Fibroblast of lung (primary cell): ENCODE data around the gene SEC24B. TPM values are rescaled to one million over a fixed set of nuclear protein-coding genes. Genes with fewer than 3 reads are reported as not detected.

ENCODE experiments used
- DNase-seq, 2 donors: peaks; one replicate each; pipeline versions ENCODE4 v3.0.0 to v3.0.0-alpha.2; 2010; ENCODE audit warnings: low read depth in 2 of 2
- H2AFZ ChIP-seq: 2 replicates; pipeline ENCODE4 v1.5.1; 2012; ENCODE audit warnings: low read length, control low read depth, inconsistent platforms
- H3K27ac ChIP-seq: 2 replicates; pipeline ENCODE4 v1.5.1; 2011; ENCODE audit warnings: low read length, control low read depth; ENCODE audit not compliant: insufficient read depth
- H3K27me3 ChIP-seq: 2 replicates; pipeline ENCODE4 v1.5.1; 2011; ENCODE audit warnings: mild to moderate bottlenecking, low read length; ENCODE audit not compliant: control insufficient read depth, insufficient read depth
- H3K36me3 ChIP-seq: 2 replicates; pipeline ENCODE4 v1.5.1; 2011; ENCODE audit warnings: low read length; ENCODE audit not compliant: control insufficient read depth, insufficient read depth
- H3K4me1 ChIP-seq: 2 replicates; pipeline ENCODE4 v1.5.1; 2011; ENCODE audit warnings: low read length; ENCODE audit not compliant: control insufficient read depth, insufficient read depth; ENCODE audit errors: extremely low read depth
- H3K4me2 ChIP-seq: 2 replicates; pipeline ENCODE4 v1.5.1; 2011; ENCODE audit warnings: low read length, control low read depth; ENCODE audit not compliant: insufficient read depth; ENCODE audit errors: extremely low read depth
- H3K4me3 ChIP-seq, 4 experiments: fragments of 200-600 bp in 1 of 4; sonication (generic) in 1 of 4; replicated peaks in 1 of 4; 2 replicates each; pipeline ENCODE4 v1.5.1; 2011 to 2016; ENCODE audit warnings: low read length in 4 of 4, low read depth in 3 of 4, mild to moderate bottlenecking in 3 of 4, control low read depth in 2 of 4, inconsistent platforms in 1 of 4, mixed read lengths in 1 of 4; ENCODE audit not compliant: insufficient read depth in 1 of 4; ENCODE audit errors: control extremely low read depth in 1 of 4
- H3K79me2 ChIP-seq: 2 replicates; pipeline ENCODE4 v1.5.1; 2012; ENCODE audit warnings: mild to moderate bottlenecking, low read length, inconsistent platforms; ENCODE audit not compliant: control insufficient read depth, insufficient read depth
- H3K9ac ChIP-seq: 2 replicates; pipeline ENCODE4 v1.5.1; 2011; ENCODE audit warnings: mild to moderate bottlenecking, low read length, control low read depth; ENCODE audit not compliant: insufficient read depth
- H3K9me3 ChIP-seq: 2 replicates; pipeline ENCODE4 v1.5.1; 2012; ENCODE audit warnings: low read depth, low read length; ENCODE audit not compliant: control insufficient read depth, insufficient read depth
- H4K20me1 ChIP-seq: 2 replicates; pipeline ENCODE4 v1.5.1; 2011; ENCODE audit warnings: low read length; ENCODE audit not compliant: control insufficient read depth, insufficient read depth; ENCODE audit errors: extremely low read depth
- EZH2 ChIP-seq: IDR thresholded peaks from 2 replicates; pipeline ENCODE4 v1.5.1; 2012; ENCODE audit warnings: low read length, control low read depth, mild to moderate bottlenecking; ENCODE audit errors: missing control alignments
- polyA plus RNA-seq, 2 donors: library from polyadenylated mRNA; depleted of rRNA in 1 of 2; stranded (reverse) in 1 of 2; unstranded in 1 of 2; fragments of >200 nt; gene quantifications; 2 replicates each; pipeline ENCODE4 v1.2.1, GENCODE V29; 2011 to 2012; ENCODE audit warnings: missing spikeins in 1 of 2
- total RNA-seq: library from RNA; depleted of rRNA; stranded (reverse); fragments of >200 nt; gene quantifications from 2 replicates; pipeline ENCODE4 v1.2.1, GENCODE V29; 2014
- TF ChIP-seq, protein P1 (sequence below), 2 donors: IDR thresholded peaks in 1 of 2; conservative IDR thresholded peaks in 1 of 2; 1 replicate in 1 of 2; 2 replicates in 1 of 2; pipeline ENCODE4 v1.5.1; 2011 to 2012; ENCODE audit warnings: low read length in 2 of 2, control low read depth in 1 of 2, inconsistent platforms in 1 of 2, low read depth in 1 of 2, mild to moderate bottlenecking in 1 of 2

The SEC24B gene
- total and polyA plus RNA-seq, 2 donors (not counting 1 experiment from before 2014, with no cell fraction given) = 16.3 to 47.9 TPM

DNA sequence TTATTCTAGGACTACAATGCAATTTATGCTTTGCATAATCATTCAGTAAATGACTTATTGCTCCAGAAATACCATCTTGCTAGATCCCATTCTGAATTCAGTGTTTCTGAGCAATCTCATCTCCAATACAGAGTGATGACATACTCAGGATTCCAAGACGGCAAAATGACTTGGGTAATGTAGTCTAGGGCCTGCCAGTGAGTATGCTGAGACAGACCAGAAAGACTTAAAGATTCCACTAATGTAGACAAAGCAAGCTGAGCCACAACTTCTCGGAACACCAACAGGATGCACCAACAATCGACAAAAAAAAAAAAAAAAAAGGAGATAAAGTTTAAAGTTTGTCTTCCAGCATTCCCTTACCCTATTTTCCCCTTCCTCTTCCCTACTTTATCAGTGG lies 919 bp upstream of the SEC24B start:
- peak overlapping the region; percentile 73 for H3K27ac ChIP-seq

DNA sequence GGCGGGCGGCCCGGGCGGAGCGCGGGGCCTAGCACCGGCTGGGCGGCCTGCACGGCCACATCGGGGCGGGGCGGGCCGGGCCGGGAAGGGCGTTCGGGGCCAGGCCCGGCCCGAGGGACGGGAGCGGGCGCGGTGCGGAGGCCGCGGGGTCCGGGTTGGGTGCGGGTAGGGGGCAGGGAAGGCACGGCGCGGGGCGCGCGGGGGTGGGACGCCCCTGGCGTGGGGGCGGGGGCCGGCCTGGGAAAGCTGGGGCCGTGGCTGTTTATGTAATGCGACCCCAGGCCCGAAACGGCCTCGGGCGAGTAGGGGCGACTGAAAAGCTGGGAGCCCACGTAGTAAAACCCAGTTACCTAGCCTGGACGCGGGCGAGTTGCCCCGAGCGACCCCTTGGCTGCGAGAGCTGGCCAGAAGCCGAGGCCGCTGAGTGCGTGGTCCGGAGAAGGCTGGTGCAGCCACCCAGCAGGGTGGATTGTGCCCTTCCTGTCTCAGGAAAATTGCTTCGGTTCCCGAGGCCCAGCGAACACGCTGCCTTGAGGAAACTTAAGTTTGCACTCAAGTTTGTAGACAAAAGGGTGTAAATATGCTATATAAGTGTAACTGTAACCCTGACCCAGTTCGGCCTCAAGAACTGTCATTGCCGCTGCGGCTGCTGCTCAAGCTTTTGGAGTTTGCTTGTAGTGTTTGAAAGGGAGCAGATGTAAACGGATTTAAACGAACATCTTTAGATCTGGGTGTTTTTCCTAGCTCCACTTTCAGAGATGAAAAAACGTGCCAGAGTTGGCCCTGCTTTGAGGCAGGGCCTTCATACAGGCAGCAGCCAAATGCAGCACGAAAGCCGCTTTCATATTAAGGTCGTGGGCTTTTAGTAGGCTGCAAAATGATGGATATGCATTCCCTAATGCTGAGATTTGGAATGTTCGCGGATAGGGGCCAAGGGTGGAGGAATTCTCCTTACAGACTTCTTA lies 674 bp downstream of the SEC24B start:
- peak overlapping the region; percentile 83 for H3K4me2 ChIP-seq
- peak overlapping the region; percentile 62 for H3K9ac ChIP-seq
- peak; percentile 38 to 63 for DNase-seq
- H3K4me3 ChIP-seq = peak overlapping the region; percentile 71 to 96 (median 80)
- peak overlapping the region; percentile 13 for H2AFZ ChIP-seq
- H3K9me3 ChIP-seq = no peaks in the 10 kb centered on the region
- no peaks in the 10 kb centered on the region for H3K27me3 ChIP-seq
- peaks cover 52% of the 10 kb centered on the region for H3K79me2 ChIP-seq
- H3K36me3 ChIP-seq = no peaks in the 10 kb centered on the region
- peaks cover 6% of the 10 kb centered on the region for H4K20me1 ChIP-seq
- H3K27ac ChIP-seq = peak overlapping the region; percentile 73
- TF ChIP-seq EZH2 = no peak
- TF ChIP-seq, protein P1, sequence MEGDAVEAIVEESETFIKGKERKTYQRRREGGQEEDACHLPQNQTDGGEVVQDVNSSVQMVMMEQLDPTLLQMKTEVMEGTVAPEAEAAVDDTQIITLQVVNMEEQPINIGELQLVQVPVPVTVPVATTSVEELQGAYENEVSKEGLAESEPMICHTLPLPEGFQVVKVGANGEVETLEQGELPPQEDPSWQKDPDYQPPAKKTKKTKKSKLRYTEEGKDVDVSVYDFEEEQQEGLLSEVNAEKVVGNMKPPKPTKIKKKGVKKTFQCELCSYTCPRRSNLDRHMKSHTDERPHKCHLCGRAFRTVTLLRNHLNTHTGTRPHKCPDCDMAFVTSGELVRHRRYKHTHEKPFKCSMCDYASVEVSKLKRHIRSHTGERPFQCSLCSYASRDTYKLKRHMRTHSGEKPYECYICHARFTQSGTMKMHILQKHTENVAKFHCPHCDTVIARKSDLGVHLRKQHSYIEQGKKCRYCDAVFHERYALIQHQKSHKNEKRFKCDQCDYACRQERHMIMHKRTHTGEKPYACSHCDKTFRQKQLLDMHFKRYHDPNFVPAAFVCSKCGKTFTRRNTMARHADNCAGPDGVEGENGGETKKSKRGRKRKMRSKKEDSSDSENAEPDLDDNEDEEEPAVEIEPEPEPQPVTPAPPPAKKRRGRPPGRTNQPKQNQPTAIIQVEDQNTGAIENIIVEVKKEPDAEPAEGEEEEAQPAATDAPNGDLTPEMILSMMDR (conservative IDR thresholded peaks at IDR 0.05 in 1 of 2, IDR thresholded peaks at IDR 0.05 in 1 of 2; ENCODE audit: low read depth in 1 of 2, low read length in 2 of 2) = no peak
- peaks cover 8% of the 10 kb centered on the region for H3K4me1 ChIP-seq

More for the DNA sequence above, 919 bp upstream of the SEC24B start:
- peak overlapping the region; percentile 48 to 89 (median 79) for H3K4me3 ChIP-seq
- H3K4me2 ChIP-seq = peak overlapping the region; percentile 36
- TF ChIP-seq EZH2 = no peak
- TF ChIP-seq, protein P1 (conservative IDR thresholded peaks at IDR 0.05 in 1 of 2, IDR thresholded peaks at IDR 0.05 in 1 of 2; ENCODE audit: low read depth in 1 of 2, low read length in 2 of 2) = no peak
- H3K27me3 ChIP-seq = no peaks in the 10 kb centered on the region
- H2AFZ ChIP-seq = peak overlapping the region; percentile 22
- peaks cover 6% of the 10 kb centered on the region for H4K20me1 ChIP-seq
- H3K9ac ChIP-seq = peak overlapping the region; percentile 62
- H3K4me1 ChIP-seq = peaks cover 8% of the 10 kb centered on the region
- no peaks in the 10 kb centered on the region for H3K36me3 ChIP-seq
- H3K9me3 ChIP-seq = no peaks in the 10 kb centered on the region
- peaks cover 37% of the 10 kb centered on the region for H3K79me2 ChIP-seq
- DNase-seq = peak; percentile 65 to 83

DNA sequence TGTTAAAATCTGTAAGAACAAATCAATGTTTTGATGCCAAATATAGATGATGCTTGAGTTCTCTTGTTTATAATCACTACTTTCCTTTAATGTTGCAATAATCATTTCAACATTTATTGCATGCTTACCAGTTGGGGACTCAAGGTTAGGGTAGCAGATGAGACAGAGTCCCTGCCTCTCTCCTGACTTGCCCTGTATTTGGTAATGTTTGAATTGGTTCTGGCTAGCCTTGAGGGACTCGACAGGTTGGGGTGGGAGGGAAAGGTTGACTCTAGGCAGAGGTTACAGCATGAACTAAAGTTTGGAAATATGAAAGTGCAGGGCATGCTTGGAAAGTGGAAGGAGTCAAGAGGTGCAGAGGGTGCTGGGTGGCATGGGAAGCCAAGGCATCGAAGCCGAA lies 2.0 kb downstream of the SEC24B start:
- Histone ChIP-seq H2AFZ (no peak overlapping the region), H3K4me2 (peak overlapping the region; percentile 83), H3K27me3 (no peaks in the 10 kb centered on the region), H3K79me2 (peaks cover 63% of the 10 kb centered on the region), H3K9me3 (no peaks in the 10 kb centered on the region), H3K36me3 (no peaks in the 10 kb centered on the region), H3K9ac (no peak overlapping the region), H3K27ac (no peak overlapping the region), H3K4me1 (peaks cover 8% of the 10 kb centered on the region), H3K4me3 (peak overlapping the region; percentile 5 to 96 (median 72)), H4K20me1 (peaks cover 6% of the 10 kb centered on the region)
- DNase-seq = peak in 1 of 2 donors; percentile 5
- TF ChIP-seq, protein P1 (conservative IDR thresholded peaks at IDR 0.05 in 1 of 2, IDR thresholded peaks at IDR 0.05 in 1 of 2; ENCODE audit: low read depth in 1 of 2, low read length in 2 of 2) = no peak
- TF ChIP-seq EZH2 = no peak
